D721Med (cell line): ENCODE measurements around the gene CCDC32.
A peak's percentile ranks its signal among the peaks of the same experiment; 100 is the strongest.

ENCODE experiments used
- DNase-seq: peaks from one replicate; pipeline ENCODE4 v3.0.0; 2011; ENCODE audit warnings: low spot score; ENCODE audit not compliant: insufficient read length
- FAIRE-seq: peaks from 2 replicates; lab custom pipeline; 2011; peaks lifted over from hg19 to GRCh38; lab: Jason Lieb, UNC
- TF ChIP-seq, protein P1 (sequence below): IDR thresholded peaks from 2 replicates; pipeline ENCODE4 v1.5.1; 2012; ENCODE audit warnings: mild to moderate bottlenecking, control low read depth; ENCODE audit not compliant: insufficient read depth; ENCODE audit errors: missing control alignments

The CCDC32 gene, protein sequence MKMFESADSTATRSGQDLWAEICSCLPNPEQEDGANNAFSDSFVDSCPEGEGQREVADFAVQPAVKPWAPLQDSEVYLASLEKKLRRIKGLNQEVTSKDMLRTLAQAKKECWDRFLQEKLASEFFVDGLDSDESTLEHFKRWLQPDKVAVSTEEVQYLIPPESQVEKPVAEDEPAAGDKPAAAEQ

GRCh38 chr15:40564591-40565332, at the start of gene CCDC32:
CCDC32 (minus strand) TSS chr15:40565042; CDS start chr15:40563015, 2,027 bp downstream.
- TF ChIP-seq, protein P1, sequence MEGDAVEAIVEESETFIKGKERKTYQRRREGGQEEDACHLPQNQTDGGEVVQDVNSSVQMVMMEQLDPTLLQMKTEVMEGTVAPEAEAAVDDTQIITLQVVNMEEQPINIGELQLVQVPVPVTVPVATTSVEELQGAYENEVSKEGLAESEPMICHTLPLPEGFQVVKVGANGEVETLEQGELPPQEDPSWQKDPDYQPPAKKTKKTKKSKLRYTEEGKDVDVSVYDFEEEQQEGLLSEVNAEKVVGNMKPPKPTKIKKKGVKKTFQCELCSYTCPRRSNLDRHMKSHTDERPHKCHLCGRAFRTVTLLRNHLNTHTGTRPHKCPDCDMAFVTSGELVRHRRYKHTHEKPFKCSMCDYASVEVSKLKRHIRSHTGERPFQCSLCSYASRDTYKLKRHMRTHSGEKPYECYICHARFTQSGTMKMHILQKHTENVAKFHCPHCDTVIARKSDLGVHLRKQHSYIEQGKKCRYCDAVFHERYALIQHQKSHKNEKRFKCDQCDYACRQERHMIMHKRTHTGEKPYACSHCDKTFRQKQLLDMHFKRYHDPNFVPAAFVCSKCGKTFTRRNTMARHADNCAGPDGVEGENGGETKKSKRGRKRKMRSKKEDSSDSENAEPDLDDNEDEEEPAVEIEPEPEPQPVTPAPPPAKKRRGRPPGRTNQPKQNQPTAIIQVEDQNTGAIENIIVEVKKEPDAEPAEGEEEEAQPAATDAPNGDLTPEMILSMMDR, result no peak
- DNase-seq (peak; percentile 83), FAIRE-seq (no peak)

DNA sequence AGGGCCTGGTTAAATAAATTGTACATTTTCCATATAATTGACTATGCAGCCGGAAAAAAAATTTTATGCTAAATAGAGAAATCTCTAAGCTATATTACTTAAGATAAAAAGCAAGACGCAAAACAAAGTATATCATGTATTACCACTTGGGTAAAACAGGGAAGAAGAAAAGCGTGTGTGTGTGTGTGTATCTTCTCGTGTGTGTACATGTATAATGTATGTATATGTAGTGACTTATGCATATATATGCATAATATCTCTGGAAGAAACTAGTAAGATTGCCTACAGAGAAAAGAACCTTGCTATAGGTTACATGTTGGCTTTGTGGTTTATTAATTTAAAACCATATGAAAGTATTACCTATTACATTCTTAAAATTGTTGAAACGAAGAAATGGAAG, 48.2 kb upstream of the CCDC32 start:
- no peak for DNase-seq
- no peak for FAIRE-seq
- TF ChIP-seq, protein P1, result no peak

DNA sequence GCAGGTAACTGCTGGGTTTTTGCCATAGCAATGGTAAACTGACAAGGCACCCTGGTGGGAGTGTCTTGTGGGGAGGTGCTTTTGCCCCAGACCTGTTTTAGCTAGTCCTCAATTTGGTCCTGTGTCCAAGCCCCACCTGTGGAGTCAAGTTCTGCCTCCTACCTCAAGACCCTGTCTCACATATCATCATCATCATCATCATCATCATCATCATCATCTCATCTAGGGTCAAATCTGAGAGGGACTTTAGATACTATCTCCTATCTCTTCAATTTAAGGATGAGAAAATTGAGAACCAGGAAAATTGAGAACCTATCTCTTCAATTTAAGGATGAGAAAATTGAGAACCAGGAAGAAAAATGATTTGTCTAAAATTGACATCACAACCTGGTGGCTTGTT, 39.1 kb upstream of the CCDC32 start:
- FAIRE-seq (no peak), DNase-seq (no peak)
- TF ChIP-seq, protein P1, result no peak

DNA sequence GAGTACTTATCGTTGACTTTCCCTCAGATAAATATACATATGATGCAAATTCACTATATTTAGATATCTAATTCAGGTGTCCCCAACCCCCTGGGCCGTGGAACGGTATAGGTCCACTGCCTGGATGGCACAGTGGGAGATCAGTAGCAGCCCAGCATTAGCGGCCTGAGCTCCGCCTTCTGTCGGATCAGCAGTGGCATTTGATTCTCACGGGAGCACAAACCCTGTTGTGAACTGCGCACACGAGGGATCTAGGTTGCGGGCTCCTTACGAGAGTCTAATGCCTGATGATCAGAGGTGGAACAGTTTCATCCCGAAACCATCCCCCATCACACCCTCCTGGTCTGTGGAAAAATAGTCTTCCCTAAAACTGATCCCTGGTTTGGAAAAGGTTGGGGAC, 36.1 kb upstream of the CCDC32 start:
- DNase-seq (no peak), FAIRE-seq (no peak)
- TF ChIP-seq, protein P1, result no peak

- DNase-seq, result no peak
- FAIRE-seq, result no peak
- TF ChIP-seq, protein P1, result no peak
Measured at GRCh38 chr15:40598672-40599071, 33.8 kb upstream of the CCDC32 start.

GRCh38 chr15:40598126-40598525, 33.3 kb upstream of the CCDC32 start:
- no peak for DNase-seq
- FAIRE-seq, result no peak
- TF ChIP-seq, protein P1, result no peak

- TF ChIP-seq, protein P1, result no peak
- FAIRE-seq (no peak), DNase-seq (no peak)
Measured at GRCh38 chr15:40597024-40597423, 32.2 kb upstream of the CCDC32 start.
